Fibroblast of lung (primary cell): ENCODE measurements around the gene ACOXL.

Experiments used
- EZH2 ChIP-seq: IDR thresholded peaks from 2 replicates; pipeline ENCODE4 v1.5.1; 2012; ENCODE audit warnings: low read length, control low read depth, mild to moderate bottlenecking; ENCODE audit errors: missing control alignments
- TF ChIP-seq, protein P1 (sequence below), 2 donors: IDR thresholded peaks in 1 of 2; conservative IDR thresholded peaks in 1 of 2; 1 replicate in 1 of 2; 2 replicates in 1 of 2; pipeline ENCODE4 v1.5.1; 2011 to 2012; ENCODE audit warnings: low read length in 2 of 2, control low read depth in 1 of 2, inconsistent platforms in 1 of 2, low read depth in 1 of 2, mild to moderate bottlenecking in 1 of 2

DNA sequence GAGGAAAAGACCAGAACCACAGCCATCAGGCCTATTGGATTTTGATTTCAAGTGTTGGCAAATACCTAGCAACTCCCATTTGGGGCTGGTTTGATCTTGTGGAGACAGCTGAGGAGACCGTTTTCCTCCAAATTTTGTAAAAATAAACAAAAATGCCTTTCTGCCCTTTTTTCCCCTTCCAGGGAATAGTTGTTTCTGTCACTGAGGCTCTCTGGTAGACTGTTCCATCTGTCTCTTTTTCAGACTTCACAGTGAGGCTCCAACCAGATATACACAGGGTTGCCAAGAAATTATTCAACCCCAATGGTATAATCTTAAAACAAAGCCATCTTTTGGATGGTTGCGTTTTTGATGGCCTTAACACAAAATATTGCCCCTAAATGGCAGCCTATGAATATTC is 115.7 kb downstream of the ACOXL start:
- TF ChIP-seq, protein P1, sequence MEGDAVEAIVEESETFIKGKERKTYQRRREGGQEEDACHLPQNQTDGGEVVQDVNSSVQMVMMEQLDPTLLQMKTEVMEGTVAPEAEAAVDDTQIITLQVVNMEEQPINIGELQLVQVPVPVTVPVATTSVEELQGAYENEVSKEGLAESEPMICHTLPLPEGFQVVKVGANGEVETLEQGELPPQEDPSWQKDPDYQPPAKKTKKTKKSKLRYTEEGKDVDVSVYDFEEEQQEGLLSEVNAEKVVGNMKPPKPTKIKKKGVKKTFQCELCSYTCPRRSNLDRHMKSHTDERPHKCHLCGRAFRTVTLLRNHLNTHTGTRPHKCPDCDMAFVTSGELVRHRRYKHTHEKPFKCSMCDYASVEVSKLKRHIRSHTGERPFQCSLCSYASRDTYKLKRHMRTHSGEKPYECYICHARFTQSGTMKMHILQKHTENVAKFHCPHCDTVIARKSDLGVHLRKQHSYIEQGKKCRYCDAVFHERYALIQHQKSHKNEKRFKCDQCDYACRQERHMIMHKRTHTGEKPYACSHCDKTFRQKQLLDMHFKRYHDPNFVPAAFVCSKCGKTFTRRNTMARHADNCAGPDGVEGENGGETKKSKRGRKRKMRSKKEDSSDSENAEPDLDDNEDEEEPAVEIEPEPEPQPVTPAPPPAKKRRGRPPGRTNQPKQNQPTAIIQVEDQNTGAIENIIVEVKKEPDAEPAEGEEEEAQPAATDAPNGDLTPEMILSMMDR (conservative IDR thresholded peaks at IDR 0.05 in 1 of 2, IDR thresholded peaks at IDR 0.05 in 1 of 2; ENCODE audit: low read depth in 1 of 2, low read length in 2 of 2), result no peak
- TF ChIP-seq EZH2, result no peak
